ENCODE results near the gene LOC128125822.

Gene LOC128125822

GRCh38 chr6:63543001-63543400 is 29.3 kb upstream of the LOC128125822 start:
- no peak for TF ChIP-seq CTCF (IDR thresholded peaks at IDR 0.05; ENCODE audit: control insufficient read depth, extremely low read depth, insufficient read depth)
- no peak for DNase-seq (ENCODE audit: low read depth)
- no peak overlapping the region for H3K4me3 ChIP-seq (ENCODE audit: low read depth, low read length)

GRCh38 chr6:63543982-63544381 is 28.3 kb upstream of the LOC128125822 start:
- H3K4me3 ChIP-seq (ENCODE audit: low read depth, low read length): no peak overlapping the region
- TF ChIP-seq CTCF (IDR thresholded peaks at IDR 0.05; ENCODE audit: control insufficient read depth, extremely low read depth, insufficient read depth): no peak
- DNase-seq (ENCODE audit: low read depth): no peak

GRCh38 chr6:63546236-63546635 is 26.0 kb upstream of the LOC128125822 start:
- no peak for TF ChIP-seq CTCF (IDR thresholded peaks at IDR 0.05; ENCODE audit: control insufficient read depth, extremely low read depth, insufficient read depth)
- no peak for DNase-seq (ENCODE audit: low read depth)

GRCh38 chr6:63546697-63547096 is 25.6 kb upstream of the LOC128125822 start:
- DNase-seq (ENCODE audit: low read depth): no peak
- no peak for TF ChIP-seq CTCF (IDR thresholded peaks at IDR 0.05; ENCODE audit: control insufficient read depth, extremely low read depth, insufficient read depth)
- no peak overlapping the region for H3K4me3 ChIP-seq (ENCODE audit: low read depth, low read length)

More at GRCh38 chr6:63546236-63546635, 26.0 kb upstream of the LOC128125822 start:
- no peak overlapping the region for H3K4me3 ChIP-seq (ENCODE audit: low read depth, low read length)

GRCh38 chr6:63549076-63549475 is 23.2 kb upstream of the LOC128125822 start:
- H3K4me3 ChIP-seq (ENCODE audit: low read depth, low read length): no peak overlapping the region
- no peak for TF ChIP-seq CTCF (IDR thresholded peaks at IDR 0.05; ENCODE audit: control insufficient read depth, extremely low read depth, insufficient read depth)
- DNase-seq (ENCODE audit: low read depth): no peak

- no peak for DNase-seq (ENCODE audit: low read depth)
- no peak for TF ChIP-seq CTCF (IDR thresholded peaks at IDR 0.05; ENCODE audit: control insufficient read depth, extremely low read depth, insufficient read depth)
Measured at GRCh38 chr6:63553208-63553607, 19.1 kb upstream of the LOC128125822 start.

GRCh38 chr6:63553900-63554299 is 18.4 kb upstream of the LOC128125822 start:
- H3K4me3 ChIP-seq (ENCODE audit: low read depth, low read length): no peak overlapping the region
- DNase-seq (ENCODE audit: low read depth): no peak
- no peak for TF ChIP-seq CTCF (IDR thresholded peaks at IDR 0.05; ENCODE audit: control insufficient read depth, extremely low read depth, insufficient read depth)

More at GRCh38 chr6:63553208-63553607, 19.1 kb upstream of the LOC128125822 start:
- H3K4me3 ChIP-seq (ENCODE audit: low read depth, low read length): no peak overlapping the region

Measured in LNCaP clone FGC (cell line).